Measurements from ENCODE around the gene OSBPL6. TPM values are rescaled to one million over a fixed set of nuclear protein-coding genes. Genes with fewer than 3 reads are reported as not detected.

The OSBPL6 gene
- total and polyA plus RNA-seq, 9 of the 15 experiments (the other 6 are each of a cell fraction or from before 2014, with no cell fraction given): 3.4 to 12.7 (median 9.3) TPM

GRCh38 chr2:178268435-178268834 lies 74.1 kb downstream of the OSBPL6 start:
- H3K4me2 ChIP-seq (ENCODE audit: insufficient read depth, low read length): no peak overlapping the region
- no peaks in the 10 kb centered on the region for H3K9me1 ChIP-seq (ENCODE audit: control insufficient read depth, insufficient read depth, low read length)
- ChIA-PET CTCF (ENCODE audit: low intra/inter-chr PET ratio) (interaction anchor here (0.6 kb wide), 1 partner anchor 63 kb away, joined by 4 read pairs; no protein-coding TSS in a partner anchor), POLR2A (interaction anchor here (0.7 to 1.6 kb wide), 4 partner anchors 8 to 255 kb away, joined by 3 to 4 read pairs (median 4); no protein-coding TSS in a partner anchor)
- FAIRE-seq (no peak), DNase-seq (ENCODE audit: extremely low read depth in 1 of 4, low spot score in 3 of 4) (no peak), ATAC-seq (no peak)
- H3K36me3 ChIP-seq (ENCODE audit: control insufficient read depth, insufficient read depth, low read length): no peaks in the 10 kb centered on the region
- H3K4me3 ChIP-seq: no peak overlapping the region
- H3K9me3 ChIP-seq (replicated peaks; ENCODE audit: control insufficient read depth, insufficient read depth, low read depth, low read length): no peaks in the 10 kb centered on the region
- intact Hi-C loops (cut with micrococcal nuclease) (no loop called here), in situ Hi-C loops (cut with MboI) (no loop called here)
- no peaks in the 10 kb centered on the region for H3K27me3 ChIP-seq (ENCODE audit: control insufficient read depth in 2 of 2, insufficient read depth in 2 of 2, low read length in 2 of 2)
- H3K9ac ChIP-seq (ENCODE audit: insufficient read depth in 1 of 2, low read depth in 2 of 2, low read length in 2 of 2): no peak overlapping the region
- no peak overlapping the region for H2AFZ ChIP-seq (ENCODE audit: low read depth, low read length)
- H3K79me2 ChIP-seq (ENCODE audit: control insufficient read depth, insufficient read depth, low read length): no peaks in the 10 kb centered on the region
- BruUV-seq (replicated peaks): no TSS peak
- TF ChIP-seq MIER1 (IDR thresholded peaks at IDR 0.05; ENCODE audit: low read depth): no peak
- no peak for TF ChIP-seq CEBPG (CRISPR knock-in tag; IDR thresholded peaks at IDR 0.05)
- TF ChIP-seq CEBPG (tag; conservative IDR thresholded peaks at IDR 0.05 in 1 of 2, IDR thresholded peaks at IDR 0.05 in 1 of 2): 0 out of 4 replicates have a peak, but pooled peaks have one; percentile 26 to 38
- H3K4me1 ChIP-seq (replicated peaks in 1 of 2; ENCODE audit: control insufficient read depth in 2 of 2, insufficient read depth in 2 of 2, low read length in 2 of 2): peaks cover 15 to 39% of the 10 kb centered on the region in 2 experiments
- H3K27ac ChIP-seq (ENCODE audit: extremely low read depth, low read depth, low read length): no peak overlapping the region
- 0 out of 2 replicates have a peak, but pooled peaks cover 5% of the 10 kb centered on the region for H4K20me1 ChIP-seq (replicated peaks; ENCODE audit: control insufficient read depth, insufficient read depth, low read length)

GRCh38 chr2:178269438-178270224 lies 75.3 kb downstream of the OSBPL6 start:
- Histone ChIP-seq H3K79me2 (ENCODE audit: control insufficient read depth, insufficient read depth, low read length) (no peaks in the 10 kb centered on the region), H3K4me3 (no peak overlapping the region), H3K27me3 (ENCODE audit: control insufficient read depth in 2 of 2, insufficient read depth in 2 of 2, low read length in 2 of 2) (no peaks in the 10 kb centered on the region), H4K20me1 (replicated peaks; ENCODE audit: control insufficient read depth, insufficient read depth, low read length) (0 out of 2 replicates have a peak, but pooled peaks cover 5% of the 10 kb centered on the region), H3K27ac (ENCODE audit: extremely low read depth, low read depth, low read length) (peak overlapping the region; percentile 23), H3K36me3 (ENCODE audit: control insufficient read depth, insufficient read depth, low read length) (no peaks in the 10 kb centered on the region), H3K4me1 (replicated peaks in 1 of 2; ENCODE audit: control insufficient read depth in 2 of 2, insufficient read depth in 2 of 2, low read length in 2 of 2) (peaks cover 15 to 42% of the 10 kb centered on the region in 2 experiments), H2AFZ (ENCODE audit: low read depth, low read length) (no peak overlapping the region; the same call in 1 of the 2 replicates), H3K9ac (ENCODE audit: insufficient read depth in 1 of 2, low read depth in 2 of 2, low read length in 2 of 2) (peak overlapping the region in 1 of 2 experiments; percentile 11; a peak in 2 of 4 replicates), H3K9me1 (ENCODE audit: control insufficient read depth, insufficient read depth, low read length) (no peaks in the 10 kb centered on the region), H3K9me3 (replicated peaks; ENCODE audit: control insufficient read depth, insufficient read depth, low read depth, low read length) (no peaks in the 10 kb centered on the region), H3K4me2 (ENCODE audit: insufficient read depth, low read length) (peak overlapping the region; percentile 49)
- WGBS (ENCODE audit: insufficient coverage, low coverage, missing lambda C conversion rate): 2% methylated on average over 5 of the region's 5 CpGs
- FAIRE-seq (peak; percentile 95), DNase-seq (ENCODE audit: extremely low read depth in 1 of 4, low spot score in 3 of 4) (peak; percentile 58 to 93 (median 76)), ATAC-seq (peak; percentile 94)
- intact Hi-C loops (cut with micrococcal nuclease) (loop anchor here (5.0 to 10.0 kb wide), 2 partner anchors 72 to 285 kb away; no protein-coding TSS in a partner anchor), in situ Hi-C loops (cut with MboI) (no loop called here)
- ChIA-PET POLR2A (interaction anchor here (0.6 to 1.6 kb wide), 5 partner anchors 10 to 96 kb away, joined by 3 to 6 read pairs (median 3); no protein-coding TSS in a partner anchor), CTCF (ENCODE audit: low intra/inter-chr PET ratio) (interaction anchor here (0.7 kb wide), 1 partner anchor 77 kb away, joined by 3 read pairs; no protein-coding TSS in a partner anchor)
- BruUV-seq (replicated peaks): no TSS peak
- TF ChIP-seq RBBP5 (IDR thresholded peaks at IDR 0.05; ENCODE audit: borderline replicate concordance, insufficient read depth, low read length, poor library complexity, severe bottlenecking) (peak; percentile 64), ZNF324 (CRISPR knock-in tag; IDR thresholded peaks at IDR 0.05) (no peak), ZNF431 (CRISPR knock-in tag; IDR thresholded peaks at IDR 0.05) (no peak), ZNF3 (CRISPR knock-in tag; IDR thresholded peaks at IDR 0.05) (no peak), MTA3 (IDR thresholded peaks at IDR 0.05; ENCODE audit: borderline replicate concordance) (peak; percentile 55; the same call in 1 of the 2 replicates), RBM25 (IDR thresholded peaks at IDR 0.05; ENCODE audit: low read depth, low read length, severe bottlenecking) (no peak), FOXK2 (conservative IDR thresholded peaks at IDR 0.05 in 1 of 2, IDR thresholded peaks at IDR 0.05 in 1 of 2; ENCODE audit: low read depth in 2 of 2) (no peak; a peak in 1 of 4 replicates), E2F3 (CRISPR knock-in tag; IDR thresholded peaks at IDR 0.05) (no peak), E2F6 (IDR thresholded peaks at IDR 0.05; ENCODE audit: borderline replicate concordance in 1 of 2, extremely low read depth in 1 of 2, insufficient read depth in 1 of 2, insufficient read length in 1 of 2, low read depth in 1 of 2, low read length in 1 of 2, poor library complexity in 1 of 2, severe bottlenecking in 1 of 2) (no peak), ZKSCAN3 (CRISPR knock-in tag; IDR thresholded peaks at IDR 0.05) (no peak)
